Cardiac muscle cell (in vitro differentiated cells and primary cell): ENCODE measurements around the gene OR8B3. TPM values are rescaled to one million over a fixed set of nuclear protein-coding genes. Genes with fewer than 3 reads are reported as not detected.
"Not testable (repeated sequence)": the region's sequence is repeated elsewhere in the genome, so short reads cannot be mapped to it uniquely, and the experiment has no call there.

Source experiments
- DNase-seq, 2 donors: peaks; one replicate each; pipeline versions ENCODE4 v3.0.0 to v3.0.0-alpha.2; 2010 to 2017; ENCODE audit warnings: low read depth in 1 of 2, low spot score in 1 of 2
- H3K27ac ChIP-seq: fragments of 200-600 bp; sonication (generic); 2 replicates; pipeline ENCODE4 v1.5.1; 2016
- H3K27me3 ChIP-seq: fragments of 200-600 bp; sonication (generic); 2 replicates; pipeline ENCODE4 v1.6.0; 2016; ENCODE audit warnings: control low read depth
- H3K36me3 ChIP-seq: fragments of 200-600 bp; sonication (generic); 2 replicates; pipeline ENCODE4 v1.5.1; 2016; ENCODE audit warnings: control low read depth
- H3K4me1 ChIP-seq: fragments of 200-600 bp; sonication (generic); 2 replicates; pipeline ENCODE4 v1.8.1; 2017; ENCODE audit warnings: low read depth, mild to moderate bottlenecking, mixed run types
- H3K4me3 ChIP-seq: fragments of 200-600 bp; sonication (generic); 2 replicates; pipeline ENCODE4 v1.5.1; 2016; ENCODE audit warnings: mild to moderate bottlenecking
- H3K9me3 ChIP-seq: fragments of 200-600 bp; sonication (generic); 2 replicates; pipeline ENCODE4 v1.5.1; 2017; ENCODE audit warnings: low read depth, mild to moderate bottlenecking, control low read depth
- polyA plus RNA-seq: library from polyadenylated mRNA; unstranded; fragments of >200 nt; fragmentation: Nextera tagmentation; extraction: Ambion mirVana; gene quantifications from 2 replicates; pipeline ENCODE4 v1.2.1, GENCODE V29; 2016
- total RNA-seq: library from RNA; depleted of rRNA; stranded (reverse); fragments of >200 nt; gene quantifications from 2 replicates; pipeline ENCODE4 v1.2.3, GENCODE V29; 2016
- TF ChIP-seq, protein P1 (sequence below): IDR thresholded peaks from 2 replicates; pipeline ENCODE4 v1.5.1; 2012; ENCODE audit warnings: low read depth, mild to moderate bottlenecking, low read length

The OR8B3 gene
- total and polyA plus RNA-seq, 2 experiments from 2014 or later, result not detected

DNA sequence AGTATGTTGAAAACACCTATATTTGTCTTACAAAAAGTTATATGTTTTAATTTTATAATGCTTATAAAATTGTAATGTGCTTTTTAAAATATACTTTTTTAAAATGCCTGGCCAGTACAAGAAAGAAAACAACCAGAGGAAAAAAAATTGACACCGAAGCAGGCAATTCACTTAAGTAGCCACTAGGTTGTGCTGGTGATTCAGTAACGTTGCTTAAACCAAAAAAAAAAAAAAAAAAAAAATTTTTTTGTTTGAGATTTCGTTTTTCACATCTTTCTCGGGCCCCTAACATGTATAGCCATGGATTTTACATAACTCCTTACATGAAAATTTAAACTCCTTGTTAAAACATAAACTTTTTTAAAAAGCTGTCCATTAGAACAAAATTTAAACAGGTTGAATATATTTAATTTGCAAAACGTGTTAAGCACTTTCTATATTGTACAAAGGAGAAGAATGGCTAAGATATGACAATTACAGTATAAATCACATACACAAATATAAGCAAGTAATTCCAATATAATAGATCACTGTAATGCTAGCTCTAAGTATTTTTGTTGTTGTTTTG is 16.6 kb upstream of the OR8B3 start:
- Histone ChIP-seq H3K4me1 (peaks cover 5% of the 10 kb centered on the region), H3K36me3 (no peaks in the 10 kb centered on the region), H3K4me3 (no peak overlapping the region), H3K27ac (no peak overlapping the region), H3K27me3 (peaks cover 22% of the 10 kb centered on the region), H3K9me3 (no peaks in the 10 kb centered on the region)
- TF ChIP-seq, protein P1, sequence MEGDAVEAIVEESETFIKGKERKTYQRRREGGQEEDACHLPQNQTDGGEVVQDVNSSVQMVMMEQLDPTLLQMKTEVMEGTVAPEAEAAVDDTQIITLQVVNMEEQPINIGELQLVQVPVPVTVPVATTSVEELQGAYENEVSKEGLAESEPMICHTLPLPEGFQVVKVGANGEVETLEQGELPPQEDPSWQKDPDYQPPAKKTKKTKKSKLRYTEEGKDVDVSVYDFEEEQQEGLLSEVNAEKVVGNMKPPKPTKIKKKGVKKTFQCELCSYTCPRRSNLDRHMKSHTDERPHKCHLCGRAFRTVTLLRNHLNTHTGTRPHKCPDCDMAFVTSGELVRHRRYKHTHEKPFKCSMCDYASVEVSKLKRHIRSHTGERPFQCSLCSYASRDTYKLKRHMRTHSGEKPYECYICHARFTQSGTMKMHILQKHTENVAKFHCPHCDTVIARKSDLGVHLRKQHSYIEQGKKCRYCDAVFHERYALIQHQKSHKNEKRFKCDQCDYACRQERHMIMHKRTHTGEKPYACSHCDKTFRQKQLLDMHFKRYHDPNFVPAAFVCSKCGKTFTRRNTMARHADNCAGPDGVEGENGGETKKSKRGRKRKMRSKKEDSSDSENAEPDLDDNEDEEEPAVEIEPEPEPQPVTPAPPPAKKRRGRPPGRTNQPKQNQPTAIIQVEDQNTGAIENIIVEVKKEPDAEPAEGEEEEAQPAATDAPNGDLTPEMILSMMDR, result peak; percentile 67
- peak; percentile 60 to 74 for DNase-seq

DNA sequence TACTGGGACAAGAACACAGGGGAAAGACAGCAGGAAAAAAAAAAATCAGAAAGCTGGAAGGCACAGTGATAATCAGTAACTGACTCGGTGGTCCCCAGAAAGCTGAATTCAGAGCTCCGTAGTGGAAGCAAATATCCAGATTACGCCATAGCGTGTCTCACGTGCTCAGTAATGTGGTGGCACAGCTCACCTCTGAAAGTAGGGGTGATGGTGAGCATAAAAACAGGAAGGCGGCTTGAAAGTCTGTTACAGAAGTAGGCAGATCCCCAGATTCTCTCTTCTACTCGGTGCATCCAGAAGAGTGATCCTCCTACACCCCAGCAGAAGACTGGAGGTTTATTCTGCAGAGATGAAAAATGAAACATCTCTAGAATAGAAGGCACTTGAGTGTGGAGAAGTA is 11.1 kb upstream of the OR8B3 start:
- Histone ChIP-seq H3K4me3 (no peak overlapping the region), H3K36me3 (no peaks in the 10 kb centered on the region), H3K27me3 (peaks cover 21% of the 10 kb centered on the region), H3K27ac (no peak overlapping the region), H3K4me1 (no peaks in the 10 kb centered on the region), H3K9me3 (no peaks in the 10 kb centered on the region)
- DNase-seq, result no peak
- TF ChIP-seq, protein P1, result no peak

- no peak for DNase-seq
- H3K27ac ChIP-seq, result no peak overlapping the region
- no peaks in the 10 kb centered on the region for H3K9me3 ChIP-seq
- H3K4me3 ChIP-seq, result no peak overlapping the region
- no peaks in the 10 kb centered on the region for H3K4me1 ChIP-seq
- TF ChIP-seq, protein P1, result no peak
- peaks cover 3% of the 10 kb centered on the region for H3K27me3 ChIP-seq
- H3K36me3 ChIP-seq, result no peaks in the 10 kb centered on the region
Measured at GRCh38 chr11:124405581-124405980, 6.8 kb upstream of the OR8B3 start.

DNA sequence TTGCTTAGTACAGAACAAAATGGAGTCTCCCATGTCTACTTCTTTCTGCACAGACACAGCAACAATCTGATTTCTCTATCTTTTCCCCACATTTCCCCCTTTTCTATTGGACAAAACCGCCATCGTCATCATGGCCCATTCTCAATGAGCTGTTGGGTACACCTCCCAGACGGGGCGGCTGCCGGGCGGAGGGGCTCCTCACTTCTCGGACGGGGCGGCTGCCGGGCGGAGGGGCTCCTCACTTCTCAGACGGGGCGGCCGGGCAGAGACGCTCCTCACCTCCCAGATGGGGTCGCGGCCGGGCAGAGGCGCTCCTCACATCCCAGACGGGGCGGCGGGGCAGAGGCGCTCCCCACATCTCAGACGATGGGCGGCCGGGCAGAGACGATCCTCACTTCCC is 4.4 kb upstream of the OR8B3 start:
- H3K27ac ChIP-seq, H3K36me3 ChIP-seq, H3K9me3 ChIP-seq, H3K4me1 ChIP-seq, DNase-seq, H3K27me3 ChIP-seq, H3K4me3 ChIP-seq: not testable (repeated sequence)

- Histone ChIP-seq H3K4me1 (no peaks in the 10 kb centered on the region), H3K27ac (no peak overlapping the region), H3K4me3 (no peak overlapping the region), H3K9me3 (no peaks in the 10 kb centered on the region), H3K27me3 (no peaks in the 10 kb centered on the region), H3K36me3 (no peaks in the 10 kb centered on the region)
- TF ChIP-seq, protein P1, result peak; percentile 89
- DNase-seq, result peak; percentile 62 to 93
Measured at GRCh38 chr11:124402326-124402922, 3.6 kb upstream of the OR8B3 start.

DNA sequence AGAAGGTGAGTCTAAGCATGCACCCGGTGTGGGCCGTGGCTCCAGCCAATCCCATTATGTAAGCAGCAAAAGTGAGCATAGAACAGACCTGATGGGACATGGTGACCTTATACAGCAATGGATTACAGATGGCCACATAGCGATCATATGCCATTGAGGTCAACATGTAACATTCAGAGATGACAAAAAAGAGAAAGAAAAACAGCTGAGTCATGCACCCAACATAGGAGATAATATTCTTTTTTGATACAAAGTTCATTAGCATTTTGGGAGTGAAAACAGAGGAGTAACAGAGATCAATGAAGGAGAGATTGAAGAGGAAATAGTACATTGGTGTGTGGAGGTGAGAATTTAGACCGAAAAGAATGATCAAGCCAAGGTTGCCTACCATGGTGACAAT is 2.0 kb downstream of the OR8B3 start:
- not testable (repeated sequence) for H3K36me3 ChIP-seq, H3K9me3 ChIP-seq, H3K27ac ChIP-seq, H3K4me1 ChIP-seq, H3K4me3 ChIP-seq, DNase-seq, H3K27me3 ChIP-seq
